ENCODE results near the gene WWOX.

WWOX gene

GRCh38 chr16:78252757-78253156 is 153.3 kb downstream of the WWOX start:
- Histone ChIP-seq H2AFZ (ENCODE audit: low read length) (no peak overlapping the region), H3K9me2 (replicated peaks; ENCODE audit: insufficient read depth, low read length) (no peaks in the 10 kb centered on the region), H3K27ac (ENCODE audit: low read length) (no peak overlapping the region), H3K79me2 (ENCODE audit: low read length) (no peaks in the 10 kb centered on the region), H3K4me3 (ENCODE audit: low read length) (no peak overlapping the region), H3K9me3 (replicated peaks; ENCODE audit: insufficient read depth, low read length) (no peaks in the 10 kb centered on the region), H3F3A (ENCODE audit: insufficient read depth, low read length) (no peaks in the 10 kb centered on the region), H3K27me3 (replicated peaks; ENCODE audit: insufficient read depth, low read length) (no peaks in the 10 kb centered on the region), H3K9ac (ENCODE audit: low read length) (no peak overlapping the region), H4K20me1 (ENCODE audit: insufficient read depth, low read length) (no peaks in the 10 kb centered on the region), H3K36me3 (replicated peaks; ENCODE audit: insufficient read depth, low read length) (no peaks in the 10 kb centered on the region), H3K4me1 (ENCODE audit: low read length) (no peaks in the 10 kb centered on the region), H3K4me2 (ENCODE audit: low read depth, low read length) (no peak overlapping the region)
- DNase-seq = no peak
- TF ChIP-seq EZH2phosphoT487 (IDR thresholded peaks at IDR 0.05; ENCODE audit: low read length) (no peak), EZH2 (optimal IDR thresholded peaks at IDR 0.05; ENCODE audit: low read depth, low read length) (no peak), CTCF (IDR thresholded peaks at IDR 0.05; ENCODE audit: low read length) (no peak)

GRCh38 chr16:78254841-78255240 is 155.4 kb downstream of the WWOX start:
- Histone ChIP-seq H3K9me3 (replicated peaks; ENCODE audit: insufficient read depth, low read length) (no peaks in the 10 kb centered on the region), H3K27ac (ENCODE audit: low read length) (no peak overlapping the region)

GRCh38 chr16:78256686-78257375 is 157.4 kb downstream of the WWOX start:
- H3F3A ChIP-seq (ENCODE audit: insufficient read depth, low read length) = no peaks in the 10 kb centered on the region
- H3K9ac ChIP-seq (ENCODE audit: low read length) = no peak overlapping the region
- H3K4me3 ChIP-seq (ENCODE audit: low read length) = no peak overlapping the region
- no peaks in the 10 kb centered on the region for H3K36me3 ChIP-seq (replicated peaks; ENCODE audit: insufficient read depth, low read length)
- no peak overlapping the region for H2AFZ ChIP-seq (ENCODE audit: low read length)
- no peaks in the 10 kb centered on the region for H3K9me2 ChIP-seq (replicated peaks; ENCODE audit: insufficient read depth, low read length)
- no peak for TF ChIP-seq EZH2phosphoT487 (IDR thresholded peaks at IDR 0.05; ENCODE audit: low read length)
- TF ChIP-seq CTCF (IDR thresholded peaks at IDR 0.05; ENCODE audit: low read length) = no peak
- no peak for TF ChIP-seq EZH2 (optimal IDR thresholded peaks at IDR 0.05; ENCODE audit: low read depth, low read length)
- no peak overlapping the region for H3K4me2 ChIP-seq (ENCODE audit: low read depth, low read length)
- DNase-seq = no peak
- H3K4me1 ChIP-seq (ENCODE audit: low read length) = no peaks in the 10 kb centered on the region
- no peaks in the 10 kb centered on the region for H3K79me2 ChIP-seq (ENCODE audit: low read length)
- H3K27me3 ChIP-seq (replicated peaks; ENCODE audit: insufficient read depth, low read length) = no peaks in the 10 kb centered on the region
- no peaks in the 10 kb centered on the region for H3K9me3 ChIP-seq (replicated peaks; ENCODE audit: insufficient read depth, low read length)
- no peak overlapping the region for H3K27ac ChIP-seq (ENCODE audit: low read length)
- H4K20me1 ChIP-seq (ENCODE audit: insufficient read depth, low read length) = no peaks in the 10 kb centered on the region

More at GRCh38 chr16:78254841-78255240, 155.4 kb downstream of the WWOX start:
- Histone ChIP-seq H2AFZ (ENCODE audit: low read length) (no peak overlapping the region), H3K79me2 (ENCODE audit: low read length) (no peaks in the 10 kb centered on the region), H3K4me1 (ENCODE audit: low read length) (no peaks in the 10 kb centered on the region), H4K20me1 (ENCODE audit: insufficient read depth, low read length) (no peaks in the 10 kb centered on the region), H3K9me2 (replicated peaks; ENCODE audit: insufficient read depth, low read length) (no peaks in the 10 kb centered on the region), H3K4me2 (ENCODE audit: low read depth, low read length) (no peak overlapping the region), H3K36me3 (replicated peaks; ENCODE audit: insufficient read depth, low read length) (no peaks in the 10 kb centered on the region), H3K4me3 (ENCODE audit: low read length) (no peak overlapping the region), H3F3A (ENCODE audit: insufficient read depth, low read length) (no peaks in the 10 kb centered on the region), H3K27me3 (replicated peaks; ENCODE audit: insufficient read depth, low read length) (no peaks in the 10 kb centered on the region), H3K9ac (ENCODE audit: low read length) (no peak overlapping the region)
- DNase-seq = no peak
- no peak for TF ChIP-seq CTCF (IDR thresholded peaks at IDR 0.05; ENCODE audit: low read length)
- TF ChIP-seq EZH2phosphoT487 (IDR thresholded peaks at IDR 0.05; ENCODE audit: low read length) = no peak
- no peak for TF ChIP-seq EZH2 (optimal IDR thresholded peaks at IDR 0.05; ENCODE audit: low read depth, low read length)

Data from MM.1S (cell line).